Neural progenitor cell (in vitro differentiated cells): ENCODE results near the gene ARHGAP33. TPM values are rescaled to one million over a fixed set of nuclear protein-coding genes. Genes with fewer than 3 reads are reported as not detected.
A peak's percentile ranks its signal among the peaks of the same experiment; 100 is the strongest.
"Not testable (repeated sequence)": the region's sequence is repeated elsewhere in the genome, so short reads cannot be mapped to it uniquely, and the experiment has no call there.

ENCODE experiments used
- DNase-seq: peaks from one replicate; pipeline ENCODE4 v3.0.0-alpha.2; 2016; ENCODE audit warnings: low spot score
- H2AFZ ChIP-seq: fragments of 200-600 bp; sonication (generic); replicated peaks from 2 replicates; pipeline ENCODE4 v1.6.1; 2016; ENCODE audit warnings: antibody characterized with exemption
- H3F3A ChIP-seq: fragments of 200-600 bp; sonication (generic); 2 replicates; pipeline ENCODE4 v1.6.1; 2016; ENCODE audit warnings: antibody characterized with exemption, low read depth
- H3K27ac ChIP-seq: fragments of 200-600 bp; sonication (generic); 2 replicates; pipeline ENCODE4 v1.5.1; 2016; ENCODE audit warnings: mild to moderate bottlenecking
- H3K27me3 ChIP-seq: fragments of 200-600 bp; sonication (generic); 2 replicates; pipeline ENCODE4 v1.6.1; 2016; ENCODE audit warnings: mild to moderate bottlenecking, moderate library complexity
- H3K36me3 ChIP-seq: fragments of 200-600 bp; sonication (generic); 2 replicates; pipeline ENCODE4 v1.5.1; 2016
- H3K4me1 ChIP-seq: fragments of 200-600 bp; sonication (generic); 2 replicates; pipeline ENCODE4 v1.6.1; 2016; ENCODE audit warnings: mixed run types
- H3K4me2 ChIP-seq: fragments of 200-600 bp; sonication (generic); 2 replicates; pipeline ENCODE4 v1.6.1; 2016
- H3K4me3 ChIP-seq: fragments of 200-600 bp; sonication (generic); 2 replicates; pipeline ENCODE4 v1.5.1; 2016
- H3K79me2 ChIP-seq: fragments of 200-600 bp; sonication (generic); 2 replicates; pipeline ENCODE4 v1.6.1; 2016; ENCODE audit warnings: low read depth
- H3K9ac ChIP-seq: fragments of 200-600 bp; sonication (generic); 2 replicates; pipeline ENCODE4 v1.6.1; 2016
- H3K9me3 ChIP-seq: fragments of 200-600 bp; sonication (generic); 2 replicates; pipeline ENCODE4 v1.5.1; 2016; ENCODE audit warnings: low read depth
- H4K20me1 ChIP-seq: fragments of 200-600 bp; sonication (generic); 2 replicates; pipeline ENCODE4 v1.6.1; 2016; ENCODE audit warnings: low read depth
- H3K27ac Mint-ChIP-seq: 3 replicates; pipeline ENCODE4 v1.8.0; 2021; ENCODE audit warnings: mixed read lengths
- H3K27me3 Mint-ChIP-seq: 2 replicates; pipeline ENCODE4 v1.8.0; 2022; ENCODE audit warnings: low read depth, mild to moderate bottlenecking, inconsistent platforms, moderate library complexity, mixed read lengths; ENCODE audit not compliant: insufficient read depth
- H3K36me3 Mint-ChIP-seq: 3 replicates; pipeline ENCODE4 v1.8.0; 2021; ENCODE audit warnings: mixed read lengths
- H3K4me1 Mint-ChIP-seq: 3 replicates; pipeline ENCODE4 v1.8.0; 2021; ENCODE audit warnings: mixed read lengths
- H3K4me3 Mint-ChIP-seq: 3 replicates; pipeline ENCODE4 v1.8.0; 2021; ENCODE audit warnings: mild to moderate bottlenecking, moderate library complexity, mixed read lengths
- H3K9me3 Mint-ChIP-seq: 3 replicates; pipeline ENCODE4 v1.8.0; 2020; ENCODE audit warnings: mixed read lengths
- EZH2 ChIP-seq: fragments of 200-600 bp; sonication (generic); IDR thresholded peaks from 2 replicates; pipeline ENCODE4 v1.6.1; 2017; ENCODE audit warnings: antibody characterized with exemption, mild to moderate bottlenecking, moderate library complexity
- EZH2phosphoT487 ChIP-seq: fragments of 200-600 bp; sonication (generic); IDR thresholded peaks from 2 replicates; pipeline ENCODE4 v1.6.1; 2017; ENCODE audit warnings: antibody characterized with exemption
- total RNA-seq: library from RNA; depleted of rRNA; stranded (reverse); fragments of >200 nt; gene quantifications from 2 replicates; pipeline ENCODE4 v1.2.3, GENCODE V29; 2015; ENCODE audit warnings: low replicate concordance
- TF ChIP-seq, protein P1 (sequence below): fragments of 200-600 bp; sonication (generic); IDR thresholded peaks from 2 replicates; pipeline ENCODE4 v1.5.1; 2017; ENCODE audit warnings: antibody characterized with exemption, mild to moderate bottlenecking

The ARHGAP33 gene
- total RNA-seq, 1 donor from 2014 or later: 6.5 TPM

DNA sequence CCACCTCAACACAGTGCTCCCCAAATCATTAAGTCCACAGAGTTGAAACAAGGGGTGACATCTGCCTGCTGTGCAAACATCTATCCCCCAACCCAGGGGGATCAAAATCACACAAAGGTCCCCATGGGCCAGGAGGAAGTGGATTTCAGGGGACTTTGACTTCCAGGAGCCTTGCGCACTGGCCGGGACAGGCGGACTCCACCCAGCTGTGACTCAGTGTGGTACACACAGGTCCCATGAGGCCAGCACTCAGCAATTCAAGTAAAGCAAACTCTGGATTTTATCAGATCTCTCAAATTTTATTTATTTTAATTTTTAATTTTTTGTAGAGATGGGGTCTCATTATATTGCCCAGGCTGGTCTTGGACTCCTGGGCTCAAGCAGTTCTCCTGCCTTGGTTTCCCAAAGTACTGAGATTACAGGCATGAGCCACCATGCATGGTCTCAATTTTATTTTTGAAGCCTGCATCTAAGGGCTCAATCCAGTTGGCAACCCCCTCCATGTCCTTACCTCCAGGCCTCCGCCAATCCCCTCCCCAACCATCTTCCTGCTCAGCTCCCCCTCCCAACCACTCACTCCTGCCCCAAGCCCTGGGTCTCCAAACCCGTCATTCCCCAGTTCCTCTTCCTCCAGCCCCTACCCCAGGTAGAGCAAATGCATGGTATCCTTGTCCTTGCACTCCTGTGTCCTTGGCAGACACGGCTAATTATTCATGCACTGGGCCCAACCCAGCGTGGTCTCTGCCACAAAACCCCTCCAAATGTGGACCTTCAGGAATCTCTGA, 18.2 kb downstream of the ARHGAP33 start:
- H3F3A ChIP-seq: no peaks in the 10 kb centered on the region
- peaks cover 41% of the 10 kb centered on the region for H3K27me3 ChIP-seq
- H4K20me1 ChIP-seq: no peaks in the 10 kb centered on the region
- H3K4me3 ChIP-seq: no peak overlapping the region
- Mint-ChIP-seq H3K9me3 (no peaks in the 10 kb centered on the region), H3K4me3 (no peak overlapping the region), H3K27ac (no peak overlapping the region), H3K36me3 (no peaks in the 10 kb centered on the region), H3K27me3 (peaks cover 33% of the 10 kb centered on the region), H3K4me1 (peaks cover 5% of the 10 kb centered on the region)
- no peak overlapping the region for H3K4me2 ChIP-seq
- no peak overlapping the region for H3K9ac ChIP-seq
- peaks cover 5% of the 10 kb centered on the region for H3K4me1 ChIP-seq
- TF ChIP-seq EZH2 (no peak), EZH2phosphoT487 (no peak)
- TF ChIP-seq, protein P1, sequence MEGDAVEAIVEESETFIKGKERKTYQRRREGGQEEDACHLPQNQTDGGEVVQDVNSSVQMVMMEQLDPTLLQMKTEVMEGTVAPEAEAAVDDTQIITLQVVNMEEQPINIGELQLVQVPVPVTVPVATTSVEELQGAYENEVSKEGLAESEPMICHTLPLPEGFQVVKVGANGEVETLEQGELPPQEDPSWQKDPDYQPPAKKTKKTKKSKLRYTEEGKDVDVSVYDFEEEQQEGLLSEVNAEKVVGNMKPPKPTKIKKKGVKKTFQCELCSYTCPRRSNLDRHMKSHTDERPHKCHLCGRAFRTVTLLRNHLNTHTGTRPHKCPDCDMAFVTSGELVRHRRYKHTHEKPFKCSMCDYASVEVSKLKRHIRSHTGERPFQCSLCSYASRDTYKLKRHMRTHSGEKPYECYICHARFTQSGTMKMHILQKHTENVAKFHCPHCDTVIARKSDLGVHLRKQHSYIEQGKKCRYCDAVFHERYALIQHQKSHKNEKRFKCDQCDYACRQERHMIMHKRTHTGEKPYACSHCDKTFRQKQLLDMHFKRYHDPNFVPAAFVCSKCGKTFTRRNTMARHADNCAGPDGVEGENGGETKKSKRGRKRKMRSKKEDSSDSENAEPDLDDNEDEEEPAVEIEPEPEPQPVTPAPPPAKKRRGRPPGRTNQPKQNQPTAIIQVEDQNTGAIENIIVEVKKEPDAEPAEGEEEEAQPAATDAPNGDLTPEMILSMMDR: no peak
- no peak for DNase-seq
- no peaks in the 10 kb centered on the region for H3K36me3 ChIP-seq
- no peaks in the 10 kb centered on the region for H3K79me2 ChIP-seq
- no peaks in the 10 kb centered on the region for H3K9me3 ChIP-seq
- no peak overlapping the region for H3K27ac ChIP-seq
- no peak overlapping the region for H2AFZ ChIP-seq

DNA sequence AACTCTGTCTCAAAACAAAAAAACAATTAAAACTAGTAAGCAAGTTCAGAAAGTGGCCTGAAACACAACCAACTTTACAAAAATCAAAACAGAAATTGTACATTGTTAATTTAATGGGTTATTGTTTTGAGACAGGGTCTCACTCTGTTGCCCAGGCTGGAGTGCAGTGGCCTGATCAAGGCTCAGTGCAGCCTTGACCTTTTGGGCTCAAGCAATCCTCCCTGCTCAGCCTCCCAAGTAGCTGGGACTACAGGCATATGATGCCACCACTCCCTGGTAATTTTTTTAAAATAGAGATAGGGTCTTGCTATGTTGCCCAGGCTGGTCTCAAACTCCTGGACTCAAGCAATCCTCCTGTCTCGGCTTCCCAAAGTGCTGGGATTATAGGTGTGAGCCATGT, 20.2 kb downstream of the ARHGAP33 start:
- not testable (repeated sequence) for H3K4me2 ChIP-seq, H3K9me3 Mint-ChIP-seq, H3K36me3 ChIP-seq, H3K27ac ChIP-seq, H3K36me3 Mint-ChIP-seq, H3K4me1 Mint-ChIP-seq, H3K27ac Mint-ChIP-seq, H3K9ac ChIP-seq, H3K79me2 ChIP-seq, H3K4me3 Mint-ChIP-seq, H3K4me3 ChIP-seq, H4K20me1 ChIP-seq, H3K9me3 ChIP-seq, H2AFZ ChIP-seq, H3K4me1 ChIP-seq, DNase-seq, H3F3A ChIP-seq
- peaks cover 46% of the 10 kb centered on the region for H3K27me3 ChIP-seq
- peaks cover 40% of the 10 kb centered on the region for H3K27me3 Mint-ChIP-seq

- H2AFZ ChIP-seq: peak overlapping the region; percentile 93
- H3F3A ChIP-seq: no peaks in the 10 kb centered on the region
- peak; percentile 68 for TF ChIP-seq EZH2
- TF ChIP-seq, protein P1: no peak
- Mint-ChIP-seq H3K27ac (peak overlapping the region; percentile 50), H3K36me3 (no peaks in the 10 kb centered on the region), H3K9me3 (no peaks in the 10 kb centered on the region), H3K4me3 (peak overlapping the region; percentile 44), H3K27me3 (peaks cover 44% of the 10 kb centered on the region), H3K4me1 (peaks cover 5% of the 10 kb centered on the region)
- H3K27ac ChIP-seq: no peak overlapping the region
- H3K79me2 ChIP-seq: no peaks in the 10 kb centered on the region
- peak overlapping the region; percentile 68 for H3K4me2 ChIP-seq
- peak overlapping the region; percentile 25 for H3K4me3 ChIP-seq
- H3K36me3 ChIP-seq: no peaks in the 10 kb centered on the region
- no peaks in the 10 kb centered on the region for H3K9me3 ChIP-seq
- H3K27me3 ChIP-seq: peaks cover 46% of the 10 kb centered on the region
- H4K20me1 ChIP-seq: no peaks in the 10 kb centered on the region
- DNase-seq: no peak
- H3K9ac ChIP-seq: no peak overlapping the region
- H3K4me1 ChIP-seq: peaks cover 5% of the 10 kb centered on the region
These were observed 21.5 kb downstream of the ARHGAP33 start for GRCh38 chr19:35796645-35797542.
